Common myeloid progenitor, CD34-positive (primary cell): ENCODE data around the gene MAP3K2.

Experiments used
- CTCF ChIA-PET: fragments of 350-600 bp; sonication (Branson Sonifier 250); formaldehyde crosslinking; loops from one replicate; lab custom pipeline; 2021; ENCODE audit warnings: antibody characterized with exemption; lab: Charles Lee
- POLR2A ChIA-PET: fragments of 350-600 bp; sonication (Branson Sonifier 250); formaldehyde crosslinking; loops from one replicate; lab custom pipeline; 2021; ENCODE audit warnings: antibody characterized with exemption; lab: Charles Lee
- DNase-seq, 3 donors: peaks; one replicate each; pipeline versions ENCODE4 v3.0.0 to v3.0.0-alpha.2; 2013
- H3K27ac ChIP-seq, 2 experiments: 1 replicate in 1 of 2; 2 replicates in 1 of 2; pipeline ENCODE4 v1.7.0; 2013; ENCODE audit warnings: inconsistent platforms in 2 of 2, low read length in 2 of 2, mild to moderate bottlenecking in 2 of 2, low read depth in 1 of 2, moderate library complexity in 1 of 2; ENCODE audit not compliant: severe bottlenecking in 2 of 2, insufficient read depth in 1 of 2, poor library complexity in 1 of 2
- H3K27me3 ChIP-seq, 5 experiments: replicated peaks in 2 of 5; 1 replicate in 3 of 5; 2 replicates in 2 of 5; pipeline versions ENCODE4 v1.6.1 to v1.7.0; 2013; ENCODE audit warnings: low read length in 4 of 5, mild to moderate bottlenecking in 2 of 5, moderate library complexity in 2 of 5, inconsistent platforms in 1 of 5; ENCODE audit not compliant: insufficient read depth in 5 of 5, control insufficient read depth in 4 of 5
- H3K36me3 ChIP-seq, 4 experiments: 1 replicate in 2 of 4; 2 replicates in 2 of 4; pipeline versions ENCODE4 v1.6.1 to v1.7.0; 2013; ENCODE audit warnings: low read length in 3 of 4, control low read depth in 1 of 4, mild to moderate bottlenecking in 1 of 4; ENCODE audit not compliant: control insufficient read depth in 4 of 4, insufficient read depth in 4 of 4
- H3K4me1 ChIP-seq, 4 experiments: 1 replicate in 3 of 4; 2 replicates in 1 of 4; pipeline versions ENCODE4 v1.6.1 to v1.7.1; 2013; ENCODE audit warnings: low read length in 3 of 4, mild to moderate bottlenecking in 3 of 4, control low read depth in 1 of 4, inconsistent platforms in 1 of 4, moderate library complexity in 1 of 4; ENCODE audit not compliant: control insufficient read depth in 4 of 4, insufficient read depth in 4 of 4; ENCODE audit errors: control extremely low read depth in 1 of 4
- H3K4me3 ChIP-seq, 7 experiments: 1 replicate in 4 of 7; 2 replicates in 3 of 7; pipeline versions ENCODE4 v1.5.1 to v1.7.0; 2013; ENCODE audit warnings: mild to moderate bottlenecking in 7 of 7, low read length in 6 of 7, moderate library complexity in 6 of 7, inconsistent platforms in 2 of 7, low read depth in 2 of 7, control low read depth in 1 of 7; ENCODE audit not compliant: insufficient read depth in 4 of 7, control insufficient read depth in 1 of 7; ENCODE audit errors: extremely low read depth in 1 of 7
- H3K9me3 ChIP-seq, 5 experiments: 1 replicate in 4 of 5; 2 replicates in 1 of 5; pipeline versions ENCODE4 v1.6.1 to v1.7.1; 2013; ENCODE audit warnings: low read length in 4 of 5, mild to moderate bottlenecking in 2 of 5, inconsistent platforms in 1 of 5, low read depth in 1 of 5, moderate library complexity in 1 of 5; ENCODE audit not compliant: control insufficient read depth in 4 of 5, insufficient read depth in 2 of 5; ENCODE audit errors: control extremely low read depth in 1 of 5
- WGBS: methylation state at CpG from one replicate; pipeline ENCODE4 v1.1.5; 2013; ENCODE audit not compliant: insufficient coverage; 5-methylcytosine and 5-hydroxymethylcytosine counted together

MAP3K2 gene

DNA sequence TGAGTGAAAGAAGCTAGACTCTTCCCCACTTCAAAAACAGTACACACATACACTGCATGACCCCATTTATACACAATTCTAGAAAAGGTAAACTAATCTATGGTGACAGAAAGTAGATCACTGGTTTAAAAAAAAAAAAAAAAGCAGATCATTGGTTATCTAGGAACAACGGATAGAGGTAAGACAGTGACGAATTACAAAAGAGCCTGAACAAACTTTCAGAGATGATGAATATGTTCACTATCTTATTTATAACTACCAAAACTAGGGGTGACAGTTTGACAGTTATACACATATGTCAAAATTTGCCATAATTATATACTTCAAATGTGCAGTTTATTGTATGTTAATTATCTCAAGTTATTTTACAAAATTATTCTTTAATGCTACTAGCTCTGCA lies 27.5 kb downstream of the MAP3K2 start:
- no CpG with 5 or more reads among the region's 2 CpGs for WGBS
- CTCF ChIA-PET, result interaction anchor here (1.5 kb wide), 2 partner anchors 22 to 54 kb away, joined by 3 read pairs; no protein-coding TSS in a partner anchor
- Histone ChIP-seq H3K4me3 (no peak overlapping the region), H3K36me3 (peaks cover 0 to 4% (median 0%) of the 10 kb centered on the region in 4 experiments), H3K27me3 (no peaks in the 10 kb centered on the region), H3K27ac (no peak overlapping the region), H3K9me3 (peaks cover 0 to 9% (median 2%) of the 10 kb centered on the region in 5 experiments), H3K4me1 (peaks cover 0 to 2% (median 0%) of the 10 kb centered on the region in 4 experiments)
- POLR2A ChIA-PET, result interaction anchor here (0.5 kb wide), 1 partner anchor 82 kb away, joined by 5 read pairs; no protein-coding TSS in a partner anchor
- no peak for DNase-seq

DNA sequence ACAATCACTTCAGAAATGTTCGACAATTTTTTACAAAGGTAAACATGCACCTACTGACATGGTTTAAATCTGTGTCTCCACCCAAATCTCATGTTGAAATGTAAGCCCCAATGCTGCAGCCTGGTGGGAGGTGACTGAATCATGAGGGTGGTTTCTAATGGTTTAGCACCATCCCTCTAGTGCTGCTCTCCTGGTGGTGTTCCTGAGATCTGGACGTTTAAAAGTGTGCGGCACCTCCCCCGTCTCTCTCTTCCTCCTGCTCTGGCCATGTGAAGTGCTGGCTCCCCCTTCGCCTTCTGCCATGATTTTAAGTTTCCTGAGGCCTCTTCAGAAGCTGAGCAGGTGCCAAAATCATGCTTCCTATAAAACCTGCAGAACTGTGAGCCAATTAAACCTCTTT lies 28.3 kb downstream of the MAP3K2 start:
- H3K4me3 ChIP-seq, result no peak overlapping the region
- POLR2A ChIA-PET, result no interaction called here
- WGBS, result 41% methylated on average over 3 of the region's 5 CpGs
- H3K36me3 ChIP-seq, result peaks cover 0 to 4% (median 0%) of the 10 kb centered on the region in 4 experiments
- no peak for DNase-seq
- H3K4me1 ChIP-seq, result no peaks in the 10 kb centered on the region
- H3K27me3 ChIP-seq, result no peaks in the 10 kb centered on the region
- CTCF ChIA-PET, result interaction anchor here (1.5 kb wide), 1 partner anchor 55 kb away, joined by 3 read pairs; no protein-coding TSS in a partner anchor
- H3K9me3 ChIP-seq, result peaks cover 0 to 9% (median 2%) of the 10 kb centered on the region in 5 experiments
- no peak overlapping the region for H3K27ac ChIP-seq

GRCh38 chr2:127358971-127359370 lies 28.8 kb downstream of the MAP3K2 start:
- Histone ChIP-seq H3K9me3 (peaks cover 0 to 9% (median 2%) of the 10 kb centered on the region in 5 experiments), H3K27me3 (no peaks in the 10 kb centered on the region), H3K36me3 (peaks cover 0 to 4% (median 0%) of the 10 kb centered on the region in 4 experiments), H3K4me3 (no peak overlapping the region), H3K4me1 (no peaks in the 10 kb centered on the region), H3K27ac (no peak overlapping the region)
- DNase-seq, result no peak
- ChIA-PET CTCF (no interaction called here), POLR2A (no interaction called here)
- WGBS, result no CpG with 5 or more reads among the region's 2 CpGs

- WGBS, result 90% methylated on average over 3 of the region's 3 CpGs
- DNase-seq, result no peak
- Histone ChIP-seq H3K27ac (no peak overlapping the region), H3K36me3 (peaks cover 0 to 4% (median 0%) of the 10 kb centered on the region in 4 experiments), H3K9me3 (peaks cover 0 to 9% (median 2%) of the 10 kb centered on the region in 5 experiments), H3K4me3 (no peak overlapping the region), H3K4me1 (no peaks in the 10 kb centered on the region), H3K27me3 (no peaks in the 10 kb centered on the region)
- POLR2A ChIA-PET, result no interaction called here
- CTCF ChIA-PET, result interaction anchor here (0.6 to 1.7 kb wide), 3 partner anchors 8 to 118 kb away, joined by 3 to 8 read pairs (median 7); no protein-coding TSS in a partner anchor
Measured at GRCh38 chr2:127358044-127358443, 29.7 kb downstream of the MAP3K2 start.

GRCh38 chr2:127357591-127357990 lies 30.2 kb downstream of the MAP3K2 start:
- Histone ChIP-seq H3K4me1 (no peaks in the 10 kb centered on the region), H3K36me3 (peaks cover 0 to 4% (median 0%) of the 10 kb centered on the region in 4 experiments), H3K27me3 (no peaks in the 10 kb centered on the region), H3K27ac (no peak overlapping the region), H3K9me3 (peaks cover 0 to 9% (median 2%) of the 10 kb centered on the region in 5 experiments), H3K4me3 (no peak overlapping the region)
- ChIA-PET POLR2A (no interaction called here), CTCF (interaction anchor here (0.6 to 2.1 kb wide), 4 partner anchors 9 to 121 kb away, joined by 3 to 12 read pairs (median 8); no protein-coding TSS in a partner anchor)
- DNase-seq, result no peak

GRCh38 chr2:127356531-127356930 lies 31.2 kb downstream of the MAP3K2 start:
- H3K27me3 ChIP-seq, result no peaks in the 10 kb centered on the region
- ChIA-PET CTCF (interaction anchor here (0.8 to 2.1 kb wide), 6 partner anchors 10 to 122 kb away, joined by 3 to 12 read pairs (median 5); no protein-coding TSS in a partner anchor), POLR2A (no interaction called here)
- H3K36me3 ChIP-seq, result peaks cover 0 to 4% (median 0%) of the 10 kb centered on the region in 4 experiments
- H3K9me3 ChIP-seq, result peaks cover 0 to 9% (median 2%) of the 10 kb centered on the region in 5 experiments
- no CpG with 5 or more reads among the region's 3 CpGs for WGBS
- H3K4me3 ChIP-seq, result no peak overlapping the region
- no peak overlapping the region for H3K27ac ChIP-seq
- H3K4me1 ChIP-seq, result no peaks in the 10 kb centered on the region
- no peak for DNase-seq

DNA sequence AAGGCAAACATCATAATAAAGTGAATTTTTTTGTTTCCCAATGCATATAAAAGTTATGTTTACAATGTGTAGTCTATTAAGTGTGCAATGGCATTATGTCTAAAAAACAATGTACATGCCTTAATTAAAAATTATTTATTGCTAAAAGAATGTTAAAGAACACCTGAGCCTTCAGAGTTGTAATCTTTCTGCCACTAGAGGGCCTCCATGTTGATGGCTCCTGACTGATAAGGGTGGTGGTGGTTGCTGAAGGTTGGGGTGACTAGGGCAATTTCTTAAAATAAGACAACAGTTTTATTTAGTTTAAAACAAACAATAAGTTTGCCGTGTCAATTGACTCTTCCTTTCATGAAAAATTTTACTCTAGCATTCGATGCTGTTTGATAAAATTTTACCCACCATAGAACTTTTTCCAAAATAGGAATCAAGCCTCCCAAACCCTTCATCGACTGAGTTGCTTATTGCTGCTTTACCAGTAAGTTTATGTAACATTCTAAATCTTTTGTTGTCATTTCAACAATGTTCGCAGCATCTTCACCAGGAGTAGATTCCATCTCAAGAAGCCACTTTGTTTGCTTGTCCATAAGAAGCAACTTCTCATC lies 32.3 kb downstream of the MAP3K2 start:
- POLR2A ChIA-PET, result no interaction called here
- no peaks in the 10 kb centered on the region for H3K4me1 ChIP-seq
- 81% methylated on average over 3 of the region's 4 CpGs for WGBS
- peak; percentile 57 to 73 (median 73) for DNase-seq
- H3K27ac ChIP-seq, result no peak overlapping the region
- no peak overlapping the region for H3K4me3 ChIP-seq
- CTCF ChIA-PET, result interaction anchor here (0.8 to 2.1 kb wide), 5 partner anchors 33 to 124 kb away, joined by 3 to 12 read pairs (median 3); no protein-coding TSS in a partner anchor
- H3K36me3 ChIP-seq, result peaks cover 0 to 4% (median 0%) of the 10 kb centered on the region in 4 experiments
- peaks cover 0 to 9% (median 2%) of the 10 kb centered on the region in 5 experiments for H3K9me3 ChIP-seq
- no peaks in the 10 kb centered on the region for H3K27me3 ChIP-seq
